ENCODE measurements around the gene ZCCHC2. TPM values are rescaled to one million over a fixed set of nuclear protein-coding genes. Genes with fewer than 3 reads are reported as not detected.

ZCCHC2 gene
- total and polyA plus RNA-seq, 2 donors (not counting 3 experiments of a cell fraction or from before 2014, with no cell fraction given), result 16.2 to 27.2 TPM

DNA sequence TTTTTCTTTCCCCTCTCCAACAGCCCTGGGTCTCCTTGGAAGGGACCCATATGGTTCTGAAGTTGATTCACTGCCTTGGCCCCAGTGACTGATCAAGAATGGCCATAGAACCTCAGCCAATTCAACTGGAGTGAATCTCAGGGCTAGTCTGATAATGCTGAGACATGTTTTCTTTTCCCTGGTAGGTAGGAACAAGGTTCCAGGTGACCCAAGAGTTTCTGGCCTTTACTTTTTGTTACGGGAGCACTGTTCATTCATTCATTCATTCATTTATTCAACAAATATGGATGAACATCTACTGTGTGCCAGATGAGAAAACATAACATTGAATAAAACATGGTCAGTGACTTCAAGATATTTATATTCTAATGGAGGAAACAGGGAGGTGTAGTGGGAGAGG, 3.1 kb upstream of the ZCCHC2 start:
- ChIA-PET POLR2A (no interaction called here), CTCF (interaction anchor here (1.1 kb wide), 1 partner anchor 69 kb away, joined by 3 read pairs; no protein-coding TSS in a partner anchor)
- no peak overlapping the region for H2AFZ ChIP-seq (ENCODE audit: low read depth, low read length)
- DNase-seq (ENCODE audit: low read depth, low spot score) (no peak), FAIRE-seq (no peak)
- H3K36me3 ChIP-seq (ENCODE audit: control insufficient read depth in 2 of 2, extremely low read depth in 1 of 2, insufficient read depth in 2 of 2, low read length in 2 of 2), result no peaks in the 10 kb centered on the region
- H3K9ac ChIP-seq (replicated peaks; ENCODE audit: extremely low read depth, insufficient read depth, low read length), result no peak overlapping the region
- peaks cover 7% of the 10 kb centered on the region for H3K4me1 ChIP-seq (ENCODE audit: control insufficient read depth, extremely low read depth, insufficient read depth, low read length)
- H3K79me2 ChIP-seq (ENCODE audit: control insufficient read depth, insufficient read depth, low read length), result peaks cover 12% of the 10 kb centered on the region
- no peak overlapping the region for H3K27ac ChIP-seq (ENCODE audit: insufficient read depth, low read depth, low read length)
- TF ChIP-seq MYC (IDR thresholded peaks at IDR 0.05; ENCODE audit: low read depth, low read length) (no peak), POLR2A (IDR thresholded peaks at IDR 0.05; ENCODE audit: low read depth, low read length) (no peak), FOS (IDR thresholded peaks at IDR 0.05; ENCODE audit: borderline replicate concordance, insufficient read depth, low read length) (no peak), EZH2 (IDR thresholded peaks at IDR 0.05; ENCODE audit: borderline replicate concordance, low read depth, low read length, severe bottlenecking) (no peak), POLR2AphosphoS5 (IDR thresholded peaks at IDR 0.05; ENCODE audit: insufficient read depth, low read depth, low read length) (no peak), GATA2 (IDR thresholded peaks at IDR 0.05; ENCODE audit: insufficient read depth, insufficient read length, low read depth, low read length) (no peak), JUN (IDR thresholded peaks at IDR 0.05; ENCODE audit: borderline replicate concordance, insufficient read depth, insufficient read length, low read depth) (no peak)
- TF ChIP-seq, protein P1, sequence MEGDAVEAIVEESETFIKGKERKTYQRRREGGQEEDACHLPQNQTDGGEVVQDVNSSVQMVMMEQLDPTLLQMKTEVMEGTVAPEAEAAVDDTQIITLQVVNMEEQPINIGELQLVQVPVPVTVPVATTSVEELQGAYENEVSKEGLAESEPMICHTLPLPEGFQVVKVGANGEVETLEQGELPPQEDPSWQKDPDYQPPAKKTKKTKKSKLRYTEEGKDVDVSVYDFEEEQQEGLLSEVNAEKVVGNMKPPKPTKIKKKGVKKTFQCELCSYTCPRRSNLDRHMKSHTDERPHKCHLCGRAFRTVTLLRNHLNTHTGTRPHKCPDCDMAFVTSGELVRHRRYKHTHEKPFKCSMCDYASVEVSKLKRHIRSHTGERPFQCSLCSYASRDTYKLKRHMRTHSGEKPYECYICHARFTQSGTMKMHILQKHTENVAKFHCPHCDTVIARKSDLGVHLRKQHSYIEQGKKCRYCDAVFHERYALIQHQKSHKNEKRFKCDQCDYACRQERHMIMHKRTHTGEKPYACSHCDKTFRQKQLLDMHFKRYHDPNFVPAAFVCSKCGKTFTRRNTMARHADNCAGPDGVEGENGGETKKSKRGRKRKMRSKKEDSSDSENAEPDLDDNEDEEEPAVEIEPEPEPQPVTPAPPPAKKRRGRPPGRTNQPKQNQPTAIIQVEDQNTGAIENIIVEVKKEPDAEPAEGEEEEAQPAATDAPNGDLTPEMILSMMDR (IDR thresholded peaks at IDR 0.05; ENCODE audit: extremely low read depth in 1 of 2, insufficient read depth in 1 of 2, low read depth in 1 of 2, low read length in 2 of 2), result no peak
- TF ChIP-seq, protein P2, sequence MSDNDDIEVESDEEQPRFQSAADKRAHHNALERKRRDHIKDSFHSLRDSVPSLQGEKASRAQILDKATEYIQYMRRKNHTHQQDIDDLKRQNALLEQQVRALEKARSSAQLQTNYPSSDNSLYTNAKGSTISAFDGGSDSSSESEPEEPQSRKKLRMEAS (IDR thresholded peaks at IDR 0.05; ENCODE audit: insufficient read depth, insufficient read length), result no peak
- no peaks in the 10 kb centered on the region for H3K27me3 ChIP-seq (ENCODE audit: control insufficient read depth in 2 of 2, insufficient read depth in 2 of 2, low read length in 2 of 2)
- no peak overlapping the region for H3K4me3 ChIP-seq (replicated peaks in 1 of 3; ENCODE audit: insufficient read depth in 1 of 3, low read depth in 1 of 3, low read length in 3 of 3)
- H3K4me2 ChIP-seq (ENCODE audit: insufficient read depth, low read length), result no peak overlapping the region
- H4K20me1 ChIP-seq (replicated peaks; ENCODE audit: control insufficient read depth, extremely low read depth, insufficient read depth, low read length), result no peaks in the 10 kb centered on the region
- H3K9me3 ChIP-seq (replicated peaks; ENCODE audit: control insufficient read depth, insufficient read depth, low read length), result no peaks in the 10 kb centered on the region
- dilution Hi-C loops (cut with MboI; ENCODE audit: extremely low pct_ligation_motif_present, low sequenced_read_pairs), result no loop called here
- no peaks in the 10 kb centered on the region for H3K9me1 ChIP-seq (replicated peaks; ENCODE audit: control insufficient read depth, extremely low read depth, insufficient read depth, low read length)
- intact Hi-C loops (cut with micrococcal nuclease), result loop anchor here (5.0 kb wide), 1 partner anchor 198 kb away; the partner anchor contains the start of gene PHLPP1
- BruUV-seq (replicated peaks), result no TSS peak

All from endothelial cell of umbilical vein (primary cell).